HCT116 (cell line): ENCODE results near the gene FAM193A.

Experiments
- CTCF ChIP-seq, 3 experiments: fragments of 200-600 bp in 1 of 3; sonication (generic) in 1 of 3; IDR thresholded peaks in 2 of 3; conservative IDR thresholded peaks in 1 of 3; 2 replicates each; pipeline ENCODE4 v1.5.1; 2012 to 2017; ENCODE audit warnings: low read depth in 2 of 3, low read length in 2 of 3, antibody characterized with exemption in 1 of 3, borderline replicate concordance in 1 of 3, control low read depth in 1 of 3, mild to moderate bottlenecking in 1 of 3, mixed read lengths in 1 of 3, mixed run types in 1 of 3, moderate library complexity in 1 of 3; ENCODE audit not compliant: insufficient read depth in 1 of 3
- EZH2phosphoT487 ChIP-seq: fragments of 200-600 bp; IDR thresholded peaks from 2 replicates; pipeline ENCODE4 v1.6.1; 2018; ENCODE audit warnings: antibody characterized with exemption, borderline replicate concordance
- POLR2AphosphoS5 ChIP-seq: IDR thresholded peaks from 2 replicates; pipeline ENCODE4 v1.6.1; 2011; ENCODE audit warnings: mild to moderate bottlenecking, low read depth, low read length, moderate library complexity
- TCF7L2 ChIP-seq: IDR thresholded peaks from 2 replicates; pipeline ENCODE4 v1.7.0; 2011; ENCODE audit warnings: borderline replicate concordance, inconsistent platforms; ENCODE audit not compliant: insufficient read depth, insufficient read length; ENCODE audit errors: extremely low read depth
- TF ChIP-seq, protein P1 (sequence below): IDR thresholded peaks from 2 replicates; pipeline ENCODE4 v1.6.1; 2012

- no peak for TF ChIP-seq CTCF (IDR thresholded peaks at IDR 0.05 in 2 of 3, conservative IDR thresholded peaks at IDR 0.05 in 1 of 3; ENCODE audit: borderline replicate concordance in 1 of 3, insufficient read depth in 1 of 3, low read depth in 2 of 3, low read length in 2 of 3)
- no peak for TF ChIP-seq POLR2AphosphoS5
- no peak for TF ChIP-seq TCF7L2
- TF ChIP-seq EZH2phosphoT487 = no peak
- TF ChIP-seq, protein P1, sequence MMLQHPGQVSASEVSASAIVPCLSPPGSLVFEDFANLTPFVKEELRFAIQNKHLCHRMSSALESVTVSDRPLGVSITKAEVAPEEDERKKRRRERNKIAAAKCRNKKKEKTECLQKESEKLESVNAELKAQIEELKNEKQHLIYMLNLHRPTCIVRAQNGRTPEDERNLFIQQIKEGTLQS = no peak
Measured at GRCh38 chr4:2608291-2608690, 71.8 kb downstream of the FAM193A start.
